ENCODE measurements around the gene RASL10A.
"Not testable (repeated sequence)": the region's sequence is repeated elsewhere in the genome, so short reads cannot be mapped to it uniquely, and the experiment has no call there.

Gene RASL10A, protein sequence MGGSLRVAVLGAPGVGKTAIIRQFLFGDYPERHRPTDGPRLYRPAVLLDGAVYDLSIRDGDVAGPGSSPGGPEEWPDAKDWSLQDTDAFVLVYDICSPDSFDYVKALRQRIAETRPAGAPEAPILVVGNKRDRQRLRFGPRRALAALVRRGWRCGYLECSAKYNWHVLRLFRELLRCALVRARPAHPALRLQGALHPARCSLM

DNA sequence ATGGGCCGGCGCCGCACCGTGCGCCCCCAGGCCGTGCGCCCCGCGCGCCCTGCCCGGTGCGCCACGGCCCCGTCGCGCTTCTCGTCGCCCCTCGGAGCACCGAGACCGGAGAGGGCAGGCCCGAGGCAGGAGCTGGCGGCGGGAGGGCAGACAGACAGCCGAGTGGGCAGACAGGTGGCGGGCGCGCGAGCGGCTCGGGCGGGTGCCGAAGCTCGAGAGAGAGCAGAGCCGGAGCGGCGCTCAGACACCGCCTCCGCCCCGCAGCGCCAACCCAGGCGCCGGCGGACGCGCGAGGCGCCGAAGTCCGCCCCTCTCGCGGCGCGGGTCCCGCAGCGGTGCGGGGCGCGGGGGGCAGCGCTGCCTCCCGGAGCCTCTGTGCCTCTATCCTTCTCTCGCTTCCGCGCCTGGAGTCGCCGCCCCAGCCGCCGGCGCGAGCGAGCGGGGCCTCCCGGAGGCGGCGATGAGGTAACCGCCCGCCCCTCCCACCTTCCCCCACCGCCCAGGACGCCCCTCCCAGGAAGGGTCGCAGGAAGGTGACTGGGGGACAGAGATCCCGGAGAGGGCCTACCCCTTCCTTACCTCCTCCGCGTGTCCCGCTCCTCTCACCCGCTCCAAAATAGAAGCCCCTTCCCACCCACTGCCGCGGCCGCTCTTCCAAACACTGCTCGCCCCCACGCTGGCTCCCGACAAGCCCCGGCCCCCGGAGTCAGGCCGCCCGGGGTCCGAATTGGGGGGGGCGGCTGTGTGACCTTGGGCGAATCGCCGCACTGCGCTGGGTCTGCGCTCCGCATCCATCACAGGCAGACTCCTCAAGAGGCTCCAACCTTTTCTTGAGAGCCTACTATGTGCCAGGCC is at the start of gene RASL10A:
Gene RASL10A, minus strand, starts transcription at position 412 of the 855 bp plus-strand sequence. CDS start 451 bp downstream, outside the sequence.
- no peak for DNase-seq (ENCODE audit: low spot score)

DNA sequence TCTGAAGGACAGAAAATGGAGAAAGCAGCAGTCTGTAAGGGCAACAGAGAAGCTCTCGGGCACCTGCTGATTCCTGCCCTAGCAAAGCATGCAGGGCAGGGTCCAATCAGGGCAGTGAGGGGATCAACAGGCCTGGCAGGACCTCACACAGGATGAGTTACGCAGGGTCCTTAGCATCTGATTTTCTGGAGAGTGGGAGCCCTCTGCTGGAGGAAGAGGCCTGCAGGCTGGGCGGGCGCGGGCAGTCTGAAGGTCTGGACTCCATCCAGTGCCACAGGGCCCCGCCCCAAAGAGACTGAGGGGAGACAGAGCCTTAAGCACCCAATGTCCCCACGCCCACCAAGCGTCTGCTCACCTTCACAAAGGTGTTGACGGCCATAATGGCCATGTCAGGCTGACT is 44.0 kb upstream of the RASL10A start:
- DNase-seq (ENCODE audit: low spot score): no peak

DNA sequence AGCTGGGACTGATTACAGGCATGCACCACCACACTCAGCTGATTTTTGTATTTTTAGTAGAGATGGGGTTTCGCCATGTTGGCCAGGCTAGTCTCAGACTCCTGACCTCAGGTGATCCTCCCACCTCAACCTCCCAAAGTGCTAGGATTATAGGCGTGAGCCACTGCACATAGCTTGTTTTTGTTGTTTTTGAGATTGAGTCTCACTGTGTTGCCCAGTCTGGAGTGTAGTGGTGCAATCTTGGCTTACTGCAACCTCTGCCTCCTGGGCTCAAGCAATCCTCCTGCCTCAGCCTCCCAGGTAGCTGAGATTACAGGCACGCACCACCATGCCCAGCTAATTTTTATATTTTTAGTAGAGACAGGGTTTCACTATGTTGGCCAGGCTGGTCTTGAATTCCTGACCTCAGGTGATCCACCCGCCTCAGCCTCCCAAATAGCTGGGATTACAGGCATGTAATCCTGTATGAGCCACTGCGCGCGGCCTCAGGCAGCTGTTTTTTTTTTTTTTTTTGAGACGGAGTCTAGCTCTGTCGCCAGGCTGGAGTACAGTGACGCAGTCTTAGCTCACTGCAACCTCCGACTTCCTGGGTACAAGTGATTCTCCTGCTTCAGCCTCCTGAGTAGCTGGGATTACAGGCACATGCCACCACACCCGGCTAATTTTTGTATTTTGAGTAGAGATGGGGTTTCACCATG is 41.8 kb upstream of the RASL10A start:
- DNase-seq (ENCODE audit: low spot score): not testable (repeated sequence)

DNA sequence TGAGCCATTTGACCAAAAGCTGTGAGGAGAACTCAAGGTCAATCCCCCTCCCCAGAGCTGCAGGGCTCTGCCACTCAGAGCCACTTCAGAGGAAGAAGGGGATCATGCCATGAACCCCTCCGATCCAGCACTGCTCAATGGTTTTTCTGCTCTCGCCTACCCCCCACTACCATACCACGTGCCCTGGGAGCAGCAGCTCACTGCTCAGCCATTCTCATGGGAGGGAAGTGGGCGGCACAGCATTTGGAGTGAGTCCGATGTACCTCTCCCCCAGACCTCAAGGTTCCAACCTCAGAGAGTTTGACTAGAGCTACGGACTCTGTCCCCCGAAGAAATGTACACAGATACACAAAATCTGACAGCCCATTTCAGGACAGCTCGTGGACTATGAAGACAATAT is 38.4 kb upstream of the RASL10A start:
- no peak for DNase-seq (ENCODE audit: low spot score)

DNA sequence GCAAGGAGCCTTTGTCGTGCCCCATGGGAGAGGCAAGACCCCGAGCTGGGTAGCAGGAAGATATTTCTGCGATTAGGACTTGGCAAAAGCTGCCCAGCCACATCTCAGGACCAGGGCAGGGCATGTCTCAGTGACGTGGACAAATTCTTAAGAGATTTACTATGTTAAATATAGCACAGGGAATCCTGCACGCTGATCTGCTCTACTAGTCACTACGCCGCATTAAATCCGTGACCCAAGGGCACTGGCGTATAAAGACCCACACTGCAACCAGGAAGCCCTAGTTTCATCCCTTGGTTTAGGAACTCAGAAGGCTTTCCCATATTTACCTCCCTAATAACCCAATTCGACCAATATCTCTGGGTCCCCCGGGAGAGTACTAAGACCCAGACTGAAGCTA is 37.8 kb upstream of the RASL10A start:
- no peak for DNase-seq (ENCODE audit: low spot score)

DNA sequence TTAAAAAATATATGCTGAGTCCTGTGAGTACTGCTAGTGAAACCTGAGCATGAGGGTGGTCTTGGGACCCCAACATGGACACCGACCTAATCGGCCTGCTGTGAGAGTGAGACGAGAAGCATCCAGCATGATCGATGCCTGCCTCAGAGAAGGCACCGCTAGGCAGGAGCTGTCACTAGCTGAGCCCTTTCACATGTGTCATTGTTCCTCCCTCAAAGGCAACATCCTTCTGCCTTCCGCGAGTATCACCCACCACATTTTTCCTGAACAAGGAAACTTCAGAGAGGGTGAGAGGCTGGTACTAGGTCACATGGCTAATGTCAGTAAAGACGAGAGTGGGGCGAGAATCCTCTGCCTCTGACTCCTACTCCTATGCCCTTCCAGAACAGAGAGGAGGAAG is 37.3 kb upstream of the RASL10A start:
- DNase-seq (ENCODE audit: low spot score): no peak

DNA sequence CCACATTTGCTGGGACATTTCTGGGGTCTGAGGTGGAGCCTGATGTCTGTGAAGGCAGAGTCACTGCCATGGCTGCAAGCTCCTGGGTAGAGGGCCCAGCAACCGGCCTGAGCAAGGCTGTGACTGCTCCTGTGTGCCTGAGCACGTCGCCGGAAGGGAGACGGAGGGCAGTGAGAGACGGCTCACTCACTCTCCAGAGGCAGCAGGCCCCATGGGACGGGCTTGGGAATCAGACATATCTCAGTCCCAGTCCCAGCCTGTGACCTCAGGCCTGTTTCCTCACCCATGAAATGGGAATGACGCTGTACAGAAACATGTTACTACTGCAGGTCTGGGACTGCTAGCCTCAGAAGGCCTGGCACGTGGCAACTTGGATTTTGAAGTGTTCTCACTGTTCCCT is 36.4 kb upstream of the RASL10A start:
- DNase-seq (ENCODE audit: low spot score): no peak

DNA sequence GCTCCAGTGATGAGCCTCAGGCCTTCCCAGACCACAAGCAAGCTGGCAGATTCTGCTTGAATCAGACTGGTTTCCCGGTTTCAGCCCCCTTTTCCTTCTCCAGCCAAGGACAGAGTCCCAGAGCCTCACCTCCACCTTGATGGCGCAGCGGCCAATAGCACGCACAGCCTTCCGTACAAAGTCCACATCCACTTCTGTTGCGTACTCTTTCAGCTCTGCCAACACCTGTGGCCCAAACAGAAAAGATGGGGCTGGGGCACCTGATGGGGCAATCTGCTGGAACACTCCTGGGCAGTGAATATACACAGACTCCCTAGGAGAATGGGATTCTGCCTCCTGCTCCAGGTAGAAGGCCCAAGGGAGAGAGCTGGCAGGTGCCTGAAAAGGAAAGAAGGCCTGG is 35.5 kb upstream of the RASL10A start:
- DNase-seq (ENCODE audit: low spot score): no peak

DNA sequence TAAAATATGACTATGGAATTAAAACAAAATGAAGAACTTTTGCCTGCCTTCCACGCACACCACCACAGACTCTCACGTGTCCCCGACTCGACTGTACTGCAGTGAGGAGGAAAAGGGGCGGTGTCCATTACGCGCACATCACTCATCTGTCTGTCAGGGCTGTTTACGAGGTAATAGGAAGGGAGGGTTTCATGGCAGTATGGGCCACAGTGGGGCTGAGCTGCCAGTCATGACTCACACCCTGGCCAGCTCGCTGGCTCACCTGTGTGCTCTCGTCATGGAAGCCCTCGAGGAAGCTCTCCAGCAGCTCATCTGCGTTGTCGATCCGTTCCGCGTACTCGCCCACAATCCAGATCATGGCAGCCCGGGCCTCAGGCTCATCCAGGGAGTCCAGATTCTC is 33.5 kb upstream of the RASL10A start:
- no peak for DNase-seq (ENCODE audit: low spot score)

DNA sequence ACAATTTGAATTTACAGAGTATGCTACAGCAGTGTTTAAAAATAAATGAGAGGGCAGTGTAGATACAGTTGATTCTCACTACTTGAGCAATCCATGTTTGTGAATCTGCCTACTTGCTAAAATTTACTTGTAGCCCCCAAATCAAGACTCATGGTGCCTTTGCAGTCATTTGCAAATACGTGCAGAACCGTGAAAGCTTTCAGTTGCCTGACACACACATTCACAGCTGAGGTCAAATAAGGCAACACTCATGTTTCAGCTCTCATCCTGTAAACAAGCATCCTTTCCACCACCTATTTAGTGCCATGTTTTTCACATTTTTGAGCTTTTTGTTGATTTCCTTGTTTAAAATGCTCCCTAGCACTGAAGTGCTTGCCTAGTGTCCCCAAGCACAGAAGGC is 32.5 kb upstream of the RASL10A start:
- no peak for DNase-seq (ENCODE audit: low spot score)

DNA sequence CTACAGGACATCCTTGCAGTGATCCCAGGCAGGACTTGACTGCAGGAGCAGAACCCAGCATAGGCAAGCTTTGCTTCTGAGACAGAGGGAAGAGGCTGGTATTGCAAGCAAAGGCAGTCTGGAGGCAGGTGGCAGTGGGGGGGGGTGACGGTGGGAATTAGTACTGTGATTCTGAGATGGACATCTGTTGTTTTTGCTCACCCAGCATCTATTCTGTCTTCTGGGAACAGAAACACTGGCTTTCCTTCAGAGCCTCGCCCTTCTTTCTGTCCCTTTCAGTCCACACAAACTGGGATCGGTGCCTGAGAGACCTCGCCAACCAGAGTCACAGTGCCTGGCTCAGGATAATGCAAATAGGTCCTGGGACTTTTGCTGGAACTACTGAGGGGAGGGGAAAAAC is 31.2 kb upstream of the RASL10A start:
- no peak for DNase-seq (ENCODE audit: low spot score)

DNA sequence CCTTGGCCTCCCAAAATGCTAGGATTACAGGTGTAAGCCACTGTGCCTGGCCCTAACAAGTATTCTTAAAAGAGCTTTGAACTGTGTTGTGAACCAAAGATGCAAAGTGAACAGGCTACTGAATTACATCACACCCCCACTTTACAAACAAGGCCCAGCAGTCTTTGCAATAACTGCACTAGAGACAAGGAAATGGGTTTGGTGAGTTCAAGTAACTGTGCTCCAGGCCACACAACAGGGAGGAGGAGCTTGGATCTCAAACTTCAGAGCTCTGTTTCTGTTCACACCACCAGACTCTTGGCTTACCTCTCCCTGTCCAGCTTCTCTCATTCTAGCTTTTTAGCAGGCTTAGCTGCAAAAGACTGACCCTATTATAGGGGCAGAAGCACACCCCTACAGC is 30.4 kb upstream of the RASL10A start:
- no peak for DNase-seq (ENCODE audit: low spot score)

DNA sequence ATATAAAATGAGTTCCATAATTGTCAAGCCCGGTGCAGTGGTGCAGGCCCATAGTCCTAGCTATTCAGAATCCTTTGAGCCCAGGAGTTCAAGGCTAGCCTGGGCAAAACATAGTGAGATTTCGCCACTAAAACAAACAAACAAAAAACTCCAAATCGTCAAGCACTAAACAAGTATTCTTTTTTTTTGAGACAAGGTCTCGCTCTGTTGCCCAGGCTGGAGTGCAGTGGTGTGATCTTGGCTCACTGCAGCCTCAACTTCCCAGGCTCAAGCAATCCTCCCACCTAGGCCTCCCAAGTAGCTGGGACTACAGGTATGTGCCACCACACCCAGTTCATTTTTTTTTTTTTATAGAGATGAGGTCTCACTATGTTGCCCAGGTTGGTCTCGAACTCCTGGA is 29.4 kb upstream of the RASL10A start:
- DNase-seq (ENCODE audit: low spot score): not testable (repeated sequence)

DNA sequence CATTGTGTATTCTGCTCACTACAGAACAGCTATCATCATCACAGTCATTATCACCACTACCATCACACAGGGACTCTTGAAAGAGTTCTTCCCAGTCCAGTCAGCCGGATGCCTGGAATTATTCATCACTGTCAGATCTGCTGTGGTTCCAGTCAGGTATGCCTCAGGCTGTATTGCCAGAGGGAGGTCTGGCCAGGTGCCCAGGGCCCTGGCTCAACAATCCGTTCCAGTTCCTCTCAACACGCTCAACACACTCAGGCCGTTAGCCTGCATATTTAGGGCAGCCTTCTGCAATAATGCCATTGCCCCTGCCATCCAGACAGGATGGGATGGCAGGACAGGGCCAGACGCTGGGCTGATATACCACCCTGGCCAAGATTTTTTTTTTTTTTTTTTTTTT is 28.6 kb upstream of the RASL10A start:
- no peak for DNase-seq (ENCODE audit: low spot score)

DNA sequence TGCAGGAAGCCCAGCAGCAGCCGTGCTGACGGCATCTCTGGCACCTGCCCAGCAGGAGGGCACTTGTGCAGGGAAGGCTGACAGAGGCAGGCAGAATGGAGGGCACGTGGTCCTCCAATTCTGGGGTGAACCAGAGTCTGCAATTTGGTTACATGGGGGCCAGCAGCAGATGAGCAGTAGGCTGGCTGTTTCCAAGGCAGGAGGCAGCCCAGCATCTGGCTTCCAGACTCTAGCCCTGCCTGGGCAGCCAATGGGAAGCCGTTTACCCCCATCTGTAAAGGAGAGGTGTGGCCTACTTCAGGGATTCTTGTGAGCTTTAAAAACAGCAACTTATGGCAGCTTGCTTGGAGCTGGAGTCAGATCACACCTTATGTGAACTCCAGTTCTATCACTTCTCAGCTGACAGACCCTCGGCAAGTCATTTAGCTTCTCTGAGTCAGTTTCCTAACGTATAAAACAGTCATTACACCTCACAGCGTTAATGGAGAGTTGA is 27.9 kb upstream of the RASL10A start:
- no peak for DNase-seq (ENCODE audit: low spot score)

DNA sequence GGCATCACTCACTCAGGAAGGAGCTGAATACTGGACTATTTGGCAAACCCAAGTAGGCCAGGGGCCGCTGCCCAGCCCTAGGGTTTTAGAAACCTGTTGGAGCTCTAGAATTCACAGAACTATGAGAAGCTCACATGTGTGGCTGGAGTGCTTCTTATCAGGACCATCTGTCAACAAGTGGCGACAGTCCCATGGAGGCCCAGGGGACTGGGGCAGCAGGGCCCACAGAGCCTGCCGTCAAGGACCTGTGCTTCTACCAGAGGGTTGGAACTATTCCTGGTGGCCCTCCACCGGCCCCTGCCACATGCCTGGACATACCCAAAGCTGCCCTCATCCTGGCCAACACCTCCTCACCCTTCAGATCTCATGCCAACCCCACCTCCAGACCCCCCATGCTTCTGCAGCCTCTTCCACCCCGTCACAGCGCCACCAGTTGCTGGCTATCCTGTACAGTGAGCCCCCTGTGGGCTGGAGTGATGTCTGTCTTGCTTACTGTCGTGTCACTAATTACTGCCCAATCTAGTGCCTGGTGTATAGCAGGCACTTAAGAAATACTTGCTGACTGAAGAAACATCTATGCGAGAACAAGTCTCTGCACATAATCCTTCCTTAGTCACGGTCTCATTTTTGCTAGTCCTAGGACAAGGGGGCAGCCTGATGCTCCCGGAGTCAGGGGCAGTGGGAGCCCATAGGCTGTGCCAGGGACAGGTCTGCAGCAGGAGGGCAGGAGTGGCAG is 27.2 kb upstream of the RASL10A start:
- DNase-seq (ENCODE audit: low spot score): no peak

DNA sequence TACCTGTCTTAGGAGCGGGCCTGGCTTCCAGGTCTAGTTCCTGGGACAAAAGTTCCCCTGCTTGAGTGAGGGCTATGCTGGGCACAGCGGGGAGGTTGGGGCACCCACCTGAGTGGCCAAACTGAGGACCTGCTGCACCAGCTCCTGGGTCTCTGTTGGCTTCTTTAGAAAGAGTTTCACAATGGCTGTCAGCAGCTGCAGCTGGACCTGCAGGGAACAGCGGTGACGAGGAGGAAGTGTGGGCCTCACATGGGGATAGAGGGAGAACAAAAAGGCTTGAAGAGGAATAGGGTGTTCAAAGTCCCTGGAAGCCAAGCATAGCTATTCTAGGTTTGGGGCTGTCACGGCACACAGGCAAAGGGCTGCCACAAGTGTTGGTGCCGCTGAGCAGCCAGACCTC is 26.7 kb upstream of the RASL10A start:
- no peak for DNase-seq (ENCODE audit: low spot score)

DNA sequence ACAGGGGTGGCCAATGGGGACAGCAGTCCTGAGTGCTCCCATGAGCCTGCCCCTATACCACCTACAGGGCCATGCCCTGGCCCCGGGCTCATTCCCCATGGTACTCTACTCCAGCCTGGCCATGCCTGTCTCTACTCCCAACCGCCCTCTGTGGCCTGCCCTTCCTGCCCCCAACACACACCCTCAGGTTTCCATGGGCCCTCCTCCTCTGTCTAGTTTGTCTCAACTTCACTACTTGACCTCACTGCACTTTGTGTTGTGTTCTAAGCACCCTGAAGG is 26.3 kb upstream of the RASL10A start:
- no peak for DNase-seq (ENCODE audit: low spot score)

DNA sequence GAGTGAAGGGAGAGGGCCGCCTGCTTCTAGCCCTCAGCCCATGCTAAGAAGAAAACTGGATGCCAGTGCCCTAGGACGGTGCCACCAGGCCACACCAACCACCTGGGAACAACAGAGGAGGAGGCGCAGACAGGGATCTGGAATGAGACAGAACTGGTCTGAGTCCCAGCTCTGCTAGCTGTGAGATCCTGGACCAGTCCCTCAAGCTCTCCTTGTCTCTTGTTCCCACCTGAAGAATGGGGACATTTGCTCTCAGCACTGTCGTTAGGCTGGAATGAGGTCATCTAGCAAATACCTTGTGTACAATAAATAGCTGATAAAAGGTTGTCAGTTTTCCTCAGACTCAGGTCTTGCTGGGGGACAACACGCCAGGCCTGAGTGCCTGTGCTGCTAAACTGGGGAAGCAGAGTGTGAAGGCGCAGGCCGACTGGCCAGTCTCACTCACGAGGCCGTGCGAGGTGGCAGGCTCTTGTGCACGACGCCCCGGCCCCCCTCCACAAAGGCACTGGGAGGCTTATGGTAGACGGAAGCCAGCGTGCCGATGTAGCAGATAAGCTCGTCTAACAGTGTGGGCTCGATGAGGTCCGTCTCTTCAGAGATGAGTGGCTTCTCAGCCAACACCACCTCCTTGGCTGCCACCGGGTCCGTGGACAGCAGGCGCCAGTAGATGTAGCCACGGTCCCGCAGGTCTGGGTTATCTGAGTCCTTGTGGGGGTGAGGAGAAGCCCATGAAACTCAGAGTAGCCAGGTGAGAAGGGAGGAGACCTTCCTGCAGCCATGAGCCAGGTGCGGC is 25.8 kb upstream of the RASL10A start:
- no peak for DNase-seq (ENCODE audit: low spot score)

DNA sequence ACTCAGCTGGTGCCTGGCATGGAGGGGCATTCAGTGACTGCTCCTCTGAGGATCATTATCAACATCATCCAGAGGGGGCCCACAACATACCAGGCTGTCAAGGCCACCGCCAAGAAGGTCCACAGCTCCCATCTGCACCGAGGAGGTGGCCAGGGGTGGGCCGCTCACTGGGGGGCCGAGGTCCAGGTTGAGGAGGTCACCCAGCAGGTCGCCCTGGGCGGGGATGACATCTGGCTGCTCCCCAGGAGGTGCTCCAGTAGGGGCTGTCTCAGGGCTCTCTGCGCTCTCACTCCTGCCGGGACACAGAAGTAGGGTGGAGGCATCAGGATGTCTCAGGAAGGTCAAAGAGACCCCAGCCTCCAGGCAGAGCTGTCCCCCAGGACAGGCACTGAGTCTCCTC is 25.1 kb upstream of the RASL10A start:
- DNase-seq (ENCODE audit: low spot score): no peak

DNA sequence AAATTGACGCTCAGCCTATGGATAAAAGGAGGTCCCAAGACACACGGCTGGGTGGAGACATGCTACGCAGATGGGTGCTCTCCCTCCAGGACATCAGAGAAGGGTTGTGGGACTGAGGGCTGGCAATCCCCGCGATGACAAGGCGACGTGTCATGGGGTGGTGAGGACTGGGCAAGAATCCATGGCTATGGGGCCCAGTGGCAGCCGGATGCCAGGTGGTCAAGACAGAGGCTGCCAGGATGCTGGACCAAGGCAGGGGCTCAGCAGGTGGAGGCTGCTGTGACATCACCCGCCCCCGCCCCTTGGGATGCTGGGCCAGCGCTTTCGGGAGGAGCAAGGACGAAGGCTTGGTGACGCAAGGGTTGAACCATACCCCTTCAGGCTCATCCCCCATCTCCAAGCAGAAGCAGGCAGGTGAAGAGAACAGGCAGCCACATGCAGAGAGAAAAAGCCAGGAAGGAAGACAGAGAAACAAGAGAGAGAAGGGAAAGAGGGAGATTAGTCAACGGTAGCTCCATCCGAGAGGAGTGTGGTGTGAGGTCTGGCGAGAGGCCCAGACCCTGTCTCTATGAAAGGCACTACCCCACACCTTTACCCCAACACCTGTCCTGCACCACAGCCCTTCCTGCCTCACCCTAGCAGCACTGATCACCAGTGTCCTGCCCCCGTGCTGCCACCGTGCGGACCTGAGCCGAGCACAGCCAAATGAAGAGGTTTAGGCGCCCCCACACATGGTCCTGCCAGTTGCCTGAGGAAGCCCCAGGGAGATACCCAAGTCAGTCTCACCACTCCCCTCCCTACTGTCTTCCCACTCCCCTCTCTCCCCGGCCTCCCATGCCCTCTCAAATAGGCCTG is 24.1 kb upstream of the RASL10A start:
- DNase-seq (ENCODE audit: low spot score): no peak
